ENCODE data around the gene DNAH6.
"Not testable (repeated sequence)": the region's sequence is repeated elsewhere in the genome, so short reads cannot be mapped to it uniquely, and the experiment has no call there.

DNAH6 gene

DNA sequence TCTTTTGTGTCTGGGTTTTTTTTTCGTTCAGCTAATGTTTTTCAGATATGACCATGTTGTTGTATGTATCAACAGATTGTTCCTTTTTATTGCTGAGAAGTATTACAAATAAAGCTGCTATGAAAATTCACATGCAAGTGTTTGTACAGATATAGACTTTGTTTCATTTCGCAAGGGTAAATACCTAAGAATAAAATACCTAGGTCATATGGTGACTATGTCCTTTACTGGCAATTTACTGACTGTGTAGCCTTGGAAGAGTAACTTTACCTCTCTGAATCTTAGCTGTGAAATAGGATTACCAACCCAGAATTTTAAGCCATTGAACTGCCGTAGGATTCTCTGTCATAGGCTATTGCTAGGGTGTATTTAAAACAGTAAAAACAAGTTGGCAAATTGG, 19.0 kb upstream of the DNAH6 start:
- in situ Hi-C loops (cut with MboI; ENCODE audit: low sequenced_read_pairs) = loop anchor here (10.0 to 25.0 kb wide), 2 partner anchors 378 to 765 kb away; no protein-coding TSS in a partner anchor

DNA sequence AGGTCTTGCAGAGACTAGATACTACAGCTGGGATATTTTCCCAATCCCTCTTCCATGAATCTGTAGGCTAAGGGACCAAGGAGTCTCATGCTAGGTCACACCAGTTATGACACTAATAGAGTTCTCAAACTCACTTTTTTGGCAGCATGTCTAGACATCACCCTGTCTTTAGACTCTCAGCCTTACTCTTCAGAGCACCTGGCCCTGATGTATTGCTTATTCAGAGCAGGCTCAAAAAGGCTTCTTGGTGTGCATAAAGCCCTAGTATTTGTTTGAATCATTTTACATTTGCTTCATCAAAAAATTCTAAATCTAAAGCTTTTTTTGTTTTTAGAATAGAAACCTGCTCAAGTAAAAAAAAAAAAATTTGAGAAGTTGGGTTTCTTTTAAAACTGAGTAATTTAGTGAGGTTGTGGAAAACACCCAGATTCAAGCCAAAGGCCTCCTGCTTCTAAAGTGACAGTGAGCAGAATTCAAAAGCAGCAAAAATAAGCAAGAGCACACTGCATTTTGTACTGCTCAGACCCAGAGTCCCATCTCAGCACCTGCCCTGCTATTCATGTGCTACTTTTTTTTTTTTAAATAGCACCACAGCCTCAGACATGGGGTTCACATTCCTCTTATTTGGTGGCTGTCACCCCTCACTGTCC, 18.0 kb upstream of the DNAH6 start:
- in situ Hi-C loops (cut with MboI; ENCODE audit: low sequenced_read_pairs) = loop anchor here (10.0 to 25.0 kb wide), 2 partner anchors 377 to 764 kb away; no protein-coding TSS in a partner anchor

DNA sequence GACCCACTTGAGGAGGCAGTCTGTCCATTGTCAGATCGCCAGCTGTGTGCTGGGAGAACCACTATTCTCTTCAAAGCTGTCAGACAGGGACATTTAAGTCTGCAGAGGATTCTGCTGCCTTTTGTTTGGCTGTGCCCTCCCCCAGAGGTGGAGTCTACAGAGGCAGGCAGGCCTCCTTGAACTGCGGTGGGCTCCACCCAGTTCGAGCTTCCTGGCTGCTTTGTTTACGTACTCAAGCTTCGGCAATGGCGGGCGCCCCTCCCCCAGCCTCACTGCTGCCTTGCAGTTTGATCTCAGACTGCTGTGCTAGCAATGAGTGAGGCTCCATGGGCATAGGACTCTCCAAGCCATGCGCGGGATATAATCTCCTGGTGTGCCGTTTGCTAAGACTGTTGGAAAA, 5.3 kb upstream of the DNAH6 start:
- in situ Hi-C loops (cut with MboI; ENCODE audit: low sequenced_read_pairs) = not testable (repeated sequence)

DNA sequence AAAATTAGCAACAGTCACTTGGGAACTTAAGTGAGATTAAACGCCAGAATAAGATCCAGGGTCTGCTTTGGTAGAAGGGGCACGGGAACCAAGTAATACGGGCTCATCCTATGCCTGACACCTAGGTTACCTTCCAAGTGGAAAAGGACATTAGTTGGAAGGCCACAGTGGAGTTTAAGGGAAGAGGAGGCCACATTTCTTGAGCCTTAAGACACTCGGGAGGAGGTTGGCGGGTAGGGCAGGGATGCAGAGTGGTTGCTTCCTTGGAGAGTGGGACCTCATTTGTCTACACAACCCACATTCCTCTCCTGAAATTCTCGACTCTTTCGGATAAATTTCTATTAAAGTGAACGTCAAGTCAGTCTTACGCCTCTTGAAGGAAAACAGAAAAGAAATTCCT, 510 bp upstream of the DNAH6 start:
- in situ Hi-C loops (cut with MboI; ENCODE audit: low sequenced_read_pairs) = no loop called here

DNA sequence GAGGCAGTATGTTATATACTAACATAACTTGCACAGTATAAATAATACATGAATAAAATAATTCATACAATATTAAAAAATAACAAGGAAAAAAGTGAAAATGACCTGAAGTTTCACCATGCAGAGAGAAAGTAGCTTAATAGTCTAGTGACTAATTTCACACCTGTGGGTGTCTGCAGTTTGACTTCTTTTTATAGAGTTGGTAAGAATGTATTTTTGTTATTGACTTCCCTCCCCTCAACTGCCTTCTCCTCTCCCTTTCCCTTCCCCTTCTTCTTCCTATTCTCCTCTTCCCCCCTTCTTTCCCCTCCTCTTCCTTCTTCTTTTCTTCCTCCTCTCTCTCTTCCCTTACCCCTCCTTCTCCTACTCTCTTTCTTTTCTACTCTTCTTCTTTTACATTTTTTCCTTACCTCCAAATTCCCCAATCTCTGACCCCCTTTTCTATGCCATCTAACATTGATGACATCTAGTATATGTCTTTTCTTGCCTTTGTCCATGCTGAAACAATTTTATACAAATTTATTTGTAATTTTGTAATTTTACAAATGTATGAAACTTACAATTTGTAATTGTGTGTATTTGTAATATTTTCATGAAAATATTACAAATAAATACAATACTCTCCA, 3.1 kb downstream of the DNAH6 start:
- in situ Hi-C loops (cut with MboI; ENCODE audit: low sequenced_read_pairs) = no loop called here

DNA sequence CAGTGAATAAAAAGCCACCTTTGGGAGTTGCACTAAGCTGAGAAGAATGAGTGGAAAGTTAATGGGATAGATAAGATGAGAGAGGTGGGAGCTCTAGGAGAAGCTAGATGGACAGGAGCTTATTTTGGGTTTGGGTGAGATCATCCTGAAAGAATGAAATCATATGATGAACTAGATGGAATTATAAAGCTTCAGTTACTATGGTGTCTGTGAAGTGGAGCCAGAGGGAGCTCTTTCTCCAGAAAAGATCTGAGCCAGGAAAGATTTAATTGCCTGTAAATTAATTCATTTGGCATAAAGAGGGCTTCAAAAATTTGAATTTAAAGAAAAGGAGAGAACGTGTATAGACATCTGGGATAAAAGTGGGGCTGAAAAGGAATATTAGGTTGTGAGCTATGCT, 10.3 kb downstream of the DNAH6 start:
- in situ Hi-C loops (cut with MboI; ENCODE audit: low sequenced_read_pairs) = no loop called here

DNA sequence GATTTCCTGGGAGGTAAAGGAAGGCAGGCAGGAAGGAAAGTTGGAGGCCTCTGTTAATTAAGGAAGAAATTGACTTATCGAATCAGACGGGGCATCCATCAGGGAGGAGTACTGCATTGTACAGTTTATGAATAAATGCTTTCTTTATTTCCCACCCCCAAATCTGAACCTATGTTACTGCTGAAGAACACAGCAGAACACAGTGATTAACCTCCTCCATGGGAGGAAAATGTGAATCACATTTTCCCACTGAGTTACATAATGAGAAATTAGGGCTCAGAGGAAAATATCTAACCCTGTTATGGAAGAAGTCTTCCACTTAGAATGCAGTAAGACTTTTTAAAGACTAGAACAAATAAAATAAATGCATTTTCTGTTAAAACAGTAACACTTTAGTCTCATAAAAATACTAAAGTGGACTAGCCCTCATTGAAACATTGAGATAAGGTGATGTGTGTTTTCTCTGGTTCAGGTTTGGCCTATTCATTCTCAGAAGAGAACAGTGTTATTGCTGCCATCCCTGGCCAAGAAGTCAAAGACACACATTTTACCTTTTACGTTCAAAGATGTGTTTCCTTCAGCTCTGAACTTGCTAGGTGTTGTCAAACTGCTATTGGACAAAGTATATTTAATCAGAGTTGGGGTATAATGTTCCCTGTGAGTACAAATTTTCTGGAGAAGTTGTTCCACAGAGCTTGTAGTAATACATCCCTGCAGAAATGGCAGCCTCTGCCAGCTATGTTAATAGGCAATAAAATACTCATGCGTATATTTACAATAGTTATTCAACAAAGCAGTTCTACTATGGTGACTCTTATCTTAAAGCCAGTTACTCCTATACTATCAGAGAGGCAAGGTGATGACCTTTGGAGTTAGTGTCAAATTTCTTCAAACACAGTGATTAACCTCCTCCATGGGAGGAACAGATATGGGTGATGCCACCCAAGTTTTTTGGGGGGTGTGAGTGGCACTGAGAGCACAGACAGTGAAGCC, 11.1 kb downstream of the DNAH6 start:
- in situ Hi-C loops (cut with MboI; ENCODE audit: low sequenced_read_pairs) = no loop called here

DNA sequence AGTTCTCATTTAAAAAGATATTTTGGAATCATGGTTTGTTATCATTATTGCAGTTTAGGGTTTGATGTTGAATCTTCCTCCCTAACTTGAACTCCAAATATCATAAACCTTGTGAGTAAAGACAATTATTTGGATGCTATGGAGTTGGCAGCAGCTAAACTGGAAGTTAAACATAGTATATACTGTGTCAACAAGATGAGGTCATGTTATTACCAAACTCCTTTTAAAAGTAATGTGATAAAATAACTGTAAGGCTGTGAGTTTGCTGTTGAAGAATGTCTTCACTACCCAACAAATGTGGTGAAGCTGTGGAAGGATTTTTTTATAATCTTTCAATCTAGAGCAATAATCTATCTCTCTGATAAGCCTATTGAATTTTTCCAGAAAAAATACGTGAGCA, 16.0 kb downstream of the DNAH6 start:
- in situ Hi-C loops (cut with MboI; ENCODE audit: low sequenced_read_pairs) = no loop called here

DNA sequence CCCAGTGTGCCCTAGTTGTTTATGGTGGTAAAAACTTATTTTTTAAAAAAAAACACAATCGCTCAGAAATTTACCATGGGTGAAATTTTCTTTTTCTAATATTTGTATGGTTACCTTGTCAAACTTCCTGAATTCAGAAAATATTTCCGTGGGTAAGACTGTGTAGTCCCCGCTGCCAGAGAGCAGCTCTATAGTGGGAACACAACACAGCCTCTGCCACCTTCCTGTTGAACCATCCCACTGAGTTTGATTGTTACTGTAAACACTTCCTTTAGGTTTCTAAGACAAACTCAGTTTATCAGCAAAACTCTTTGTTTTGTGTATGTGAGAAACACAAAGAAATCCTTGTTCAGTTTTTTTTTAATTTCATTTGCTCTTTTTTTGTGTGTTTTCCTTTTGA, 17.9 kb downstream of the DNAH6 start:
- in situ Hi-C loops (cut with MboI; ENCODE audit: low sequenced_read_pairs) = no loop called here

DNA sequence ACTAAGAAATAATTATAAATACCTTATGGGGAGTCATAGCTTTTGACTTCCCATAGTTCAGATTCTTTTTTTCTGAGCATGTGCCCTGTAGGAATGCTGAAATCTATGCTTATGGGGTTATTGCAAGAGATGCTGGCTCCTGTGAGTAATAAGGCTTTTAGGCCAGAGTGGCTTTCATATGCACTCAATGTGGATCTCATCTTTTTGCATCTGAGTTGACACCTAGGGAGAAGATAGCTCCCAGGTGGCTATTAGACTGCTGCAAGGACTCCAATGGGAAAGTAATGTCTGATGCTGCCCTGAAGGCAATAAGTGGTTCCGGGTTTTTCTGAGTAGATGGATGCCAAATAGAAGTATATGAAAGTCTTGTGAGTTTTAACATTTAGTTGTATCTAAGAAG, 21.0 kb downstream of the DNAH6 start:
- in situ Hi-C loops (cut with MboI; ENCODE audit: low sequenced_read_pairs) = no loop called here

DNA sequence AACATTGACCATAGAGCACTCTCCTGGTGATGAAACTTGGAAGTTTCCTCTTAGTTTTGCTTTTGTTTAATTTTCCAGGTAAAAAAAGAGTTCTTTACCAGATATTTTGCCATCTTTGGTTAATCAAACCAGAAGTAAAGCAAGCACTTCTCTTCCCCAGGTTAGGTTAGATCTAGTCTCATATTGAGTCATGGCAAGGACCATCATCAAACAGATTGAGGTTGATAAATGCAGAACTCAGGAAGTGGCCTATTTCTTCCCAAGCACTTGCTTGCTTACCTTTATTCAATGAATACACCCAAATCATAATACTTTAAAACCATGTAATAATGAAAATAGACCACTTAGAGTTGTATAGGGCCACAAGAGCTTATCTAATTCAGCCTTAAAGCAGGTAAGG, 23.4 kb downstream of the DNAH6 start:
- in situ Hi-C loops (cut with MboI; ENCODE audit: low sequenced_read_pairs) = no loop called here

DNA sequence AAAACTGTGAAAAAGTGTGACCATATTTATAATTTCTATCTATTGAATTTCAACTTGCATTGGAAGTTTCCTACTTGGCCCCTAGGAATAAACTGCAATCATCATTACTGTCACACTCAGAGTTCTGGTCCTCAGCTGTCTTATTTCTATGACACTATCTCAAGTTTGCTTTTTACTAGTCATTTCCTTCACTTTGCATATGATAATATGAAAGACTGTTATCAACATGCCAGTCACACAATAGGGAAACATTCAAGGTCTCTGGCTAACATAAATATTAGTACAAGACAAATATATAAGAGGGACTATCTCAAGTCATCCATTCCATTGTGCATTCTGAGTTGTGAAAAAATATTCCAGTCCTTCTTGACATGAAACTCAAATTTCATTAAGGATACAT, 28.7 kb downstream of the DNAH6 start:
- in situ Hi-C loops (cut with MboI; ENCODE audit: low sequenced_read_pairs) = no loop called here

DNA sequence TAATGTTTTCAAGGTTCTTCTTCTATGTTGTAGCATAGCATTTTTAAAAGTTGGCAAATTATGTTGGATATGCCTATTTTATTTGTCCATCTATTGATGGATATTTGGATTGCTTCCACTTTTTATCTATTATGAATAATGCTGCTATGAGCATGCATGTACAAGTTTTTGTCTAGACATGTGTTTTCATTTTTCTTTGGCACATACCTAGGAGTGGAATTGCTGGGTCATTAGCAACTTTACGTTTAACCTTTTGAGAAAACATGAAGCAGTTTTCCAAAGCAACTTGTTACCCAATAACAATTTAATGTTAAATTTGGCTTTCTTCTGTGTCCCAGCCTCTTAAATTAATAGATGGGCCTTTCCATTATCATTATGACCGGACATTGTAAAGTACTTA, 30.3 kb downstream of the DNAH6 start:
- in situ Hi-C loops (cut with MboI; ENCODE audit: low sequenced_read_pairs) = no loop called here

DNA sequence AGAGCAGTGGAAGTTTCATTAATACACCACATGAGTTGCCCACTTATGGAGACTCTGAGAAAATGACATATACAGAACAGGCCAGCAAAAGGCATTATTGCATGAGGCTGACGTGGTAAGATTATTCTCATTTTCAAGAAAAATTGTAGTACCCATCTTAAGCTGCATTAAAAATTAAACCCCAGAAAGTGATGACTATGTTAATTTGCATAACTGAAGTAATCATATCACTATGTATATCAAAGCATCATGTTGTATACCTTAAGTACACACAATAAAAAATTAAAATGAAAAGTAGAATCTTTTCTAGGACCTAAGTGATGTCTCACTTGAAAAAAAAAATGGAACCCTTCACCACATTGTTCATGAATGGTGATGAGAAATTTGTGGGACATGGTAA, 32.0 kb downstream of the DNAH6 start:
- in situ Hi-C loops (cut with MboI; ENCODE audit: low sequenced_read_pairs) = no loop called here

DNA sequence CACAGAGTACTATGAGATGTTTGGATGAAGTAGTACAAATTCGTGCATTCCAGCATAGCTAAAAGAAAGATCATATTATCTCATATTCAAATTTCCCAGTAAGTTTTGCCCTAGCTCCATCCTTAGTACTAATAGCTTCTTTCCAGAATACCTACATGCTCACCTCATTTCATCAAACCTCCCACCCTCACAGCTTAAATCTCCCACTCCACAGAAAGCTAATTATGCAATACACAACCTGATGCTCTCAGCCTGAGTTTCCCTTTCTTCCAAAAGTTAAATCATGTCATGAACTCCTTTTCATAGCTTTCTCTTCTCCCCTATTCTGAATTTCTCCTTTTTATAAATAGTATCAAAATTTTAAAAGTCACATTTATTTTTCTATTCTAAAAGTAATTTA, 34.6 kb downstream of the DNAH6 start:
- in situ Hi-C loops (cut with MboI; ENCODE audit: low sequenced_read_pairs) = no loop called here

DNA sequence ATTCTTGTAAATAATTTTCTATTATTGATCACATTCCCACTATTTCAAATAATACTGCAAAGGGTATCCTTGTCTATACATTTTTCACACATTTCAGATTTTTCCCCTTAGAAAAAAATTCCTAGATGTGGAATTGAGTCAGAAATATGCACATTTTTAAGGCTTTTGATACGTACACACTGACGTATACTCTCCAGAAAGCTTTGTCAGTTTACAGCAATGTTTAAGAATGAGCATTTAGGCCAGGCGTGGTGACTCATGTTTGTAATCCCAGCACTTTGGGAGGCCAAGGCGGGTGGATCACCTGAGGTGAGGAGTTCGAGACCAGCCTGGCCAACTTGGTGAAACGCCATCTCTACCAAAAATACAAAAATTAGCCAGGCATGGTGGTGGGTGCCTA, 35.2 kb downstream of the DNAH6 start:
- in situ Hi-C loops (cut with MboI; ENCODE audit: low sequenced_read_pairs) = not testable (repeated sequence)

DNA sequence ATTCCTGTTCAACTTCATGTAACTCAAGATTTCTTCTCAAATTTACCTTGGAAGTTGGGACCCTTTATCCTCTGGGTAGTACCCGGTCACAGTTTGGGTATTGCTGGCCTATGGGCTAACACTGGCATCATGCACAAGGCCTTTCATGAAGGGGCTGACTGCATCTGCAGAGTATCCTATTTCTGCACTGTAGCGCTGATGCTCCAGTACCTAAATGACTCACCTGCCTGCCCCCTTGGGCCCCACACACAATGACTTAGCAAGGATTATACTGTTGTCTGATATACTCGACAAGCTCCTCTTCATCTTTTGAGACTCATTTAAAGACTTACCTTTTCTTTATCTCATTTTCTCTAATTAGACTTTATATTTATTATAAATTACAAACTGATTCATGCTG, 39.9 kb downstream of the DNAH6 start:
- in situ Hi-C loops (cut with MboI; ENCODE audit: low sequenced_read_pairs) = no loop called here

DNA sequence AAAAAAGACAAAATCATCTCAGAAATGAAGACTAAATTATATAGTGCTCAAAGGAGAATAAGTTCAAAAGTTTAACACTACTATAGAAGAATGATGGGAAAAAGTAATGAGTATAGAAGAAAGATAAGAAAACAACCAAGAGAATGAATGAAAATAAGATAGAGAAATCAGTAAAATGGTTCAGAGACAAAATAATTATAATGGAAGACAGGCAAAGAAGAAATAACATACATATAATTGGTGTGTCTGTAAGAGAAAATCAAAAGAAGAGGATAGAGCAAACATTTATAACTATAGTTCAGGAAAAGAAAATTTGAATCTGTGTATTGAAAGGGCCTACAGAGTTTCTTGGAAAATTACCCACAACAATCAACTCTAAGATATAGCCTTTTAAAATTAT, 43.5 kb downstream of the DNAH6 start:
- in situ Hi-C loops (cut with MboI; ENCODE audit: low sequenced_read_pairs) = no loop called here

DNA sequence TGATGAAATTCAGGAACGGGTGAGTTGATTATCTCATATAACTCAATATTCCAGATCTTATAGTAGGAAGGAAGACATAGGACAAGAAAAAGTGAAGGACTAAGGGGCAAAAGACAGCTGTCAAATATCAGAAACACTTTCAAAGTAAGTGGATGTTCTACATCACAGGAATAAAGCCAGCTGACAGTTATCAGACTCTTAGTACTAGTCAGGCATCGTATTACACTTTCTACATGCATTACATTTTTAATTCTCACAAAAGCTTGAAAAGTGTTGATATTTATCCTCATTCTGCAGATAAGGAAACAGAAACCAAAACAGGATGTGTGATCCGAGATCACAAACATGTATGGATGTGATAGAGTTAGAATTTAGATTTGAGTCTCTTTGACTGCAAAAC, 63.4 kb downstream of the DNAH6 start:
- in situ Hi-C loops (cut with MboI; ENCODE audit: low sequenced_read_pairs) = no loop called here

DNA sequence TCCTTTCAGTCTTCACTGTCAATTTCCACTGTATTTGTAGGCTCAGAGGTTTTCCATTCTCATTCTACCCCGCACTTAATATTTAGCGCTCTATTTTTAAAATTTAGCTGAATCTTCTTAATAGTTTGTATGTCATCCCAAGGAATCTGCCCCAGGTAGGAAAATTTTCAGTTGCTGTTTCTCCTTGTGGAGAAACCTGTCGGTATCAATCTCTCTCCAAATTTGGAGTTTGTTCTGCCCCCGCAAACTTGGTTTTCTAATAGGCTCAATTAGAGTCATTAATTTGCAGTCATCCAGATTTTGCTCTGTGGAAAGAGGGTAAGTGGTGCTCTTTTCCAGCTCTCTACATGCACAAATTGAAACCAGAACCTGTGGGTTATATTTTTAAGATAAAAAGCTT, 87.6 kb downstream of the DNAH6 start:
- in situ Hi-C loops (cut with MboI; ENCODE audit: low sequenced_read_pairs) = no loop called here

DNA sequence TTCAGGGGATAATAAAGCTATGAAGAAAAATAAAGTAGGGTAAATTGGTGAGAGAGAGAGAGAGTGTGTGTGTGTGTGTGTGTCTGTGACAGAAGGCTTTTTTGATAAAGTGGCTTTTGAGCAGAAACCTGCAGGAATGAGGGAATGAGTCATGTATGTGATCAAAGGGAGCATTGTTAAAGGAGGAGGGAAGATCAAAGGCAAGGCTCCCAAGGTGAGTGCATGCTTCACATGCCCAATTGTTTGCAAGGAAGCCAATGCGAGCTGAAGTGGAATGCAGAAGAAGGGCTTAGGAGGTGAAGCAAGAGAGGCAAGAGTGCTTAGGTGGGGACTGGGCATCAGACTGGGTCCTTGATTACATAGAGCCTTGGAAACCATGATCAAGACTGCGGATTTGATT, 96.8 kb downstream of the DNAH6 start:
- in situ Hi-C loops (cut with MboI; ENCODE audit: low sequenced_read_pairs) = no loop called here
